ENCODE measurements around the gene MYL12B. TPM values are rescaled to one million over a fixed set of nuclear protein-coding genes. Genes with fewer than 3 reads are reported as not detected.

MYL12B gene
- total and polyA plus RNA-seq, 2 donors (not counting 3 experiments of a cell fraction or from before 2014, with no cell fraction given): 634 to 724 TPM

DNA sequence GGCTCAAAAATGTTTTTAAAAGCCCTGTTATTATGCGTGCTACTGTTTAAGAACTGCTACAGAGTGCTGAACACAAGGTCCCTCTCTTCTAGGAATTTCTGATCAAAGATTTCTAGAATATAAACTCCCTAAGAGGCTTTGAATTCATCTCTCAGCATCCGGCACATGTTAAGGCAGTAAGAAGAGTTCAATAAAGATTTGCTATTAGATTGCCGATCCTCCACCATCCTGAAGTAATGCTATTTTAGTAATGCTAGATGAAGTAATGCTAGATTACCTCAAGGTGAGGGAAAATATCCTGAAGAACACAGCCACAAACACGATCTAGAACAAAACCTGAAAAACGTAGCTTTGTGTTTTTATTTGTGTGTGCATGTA lies 949 bp upstream of the MYL12B start:
- FAIRE-seq (peak; percentile 24), DNase-seq (ENCODE audit: low read depth, low spot score) (no peak)
- no peak overlapping the region for H2AFZ ChIP-seq (ENCODE audit: low read depth, low read length)
- peaks cover 14 to 17% of the 10 kb centered on the region in 2 experiments for H3K36me3 ChIP-seq (ENCODE audit: control insufficient read depth in 2 of 2, extremely low read depth in 1 of 2, insufficient read depth in 2 of 2, low read length in 2 of 2)
- peaks cover 18% of the 10 kb centered on the region for H4K20me1 ChIP-seq (replicated peaks; ENCODE audit: control insufficient read depth, extremely low read depth, insufficient read depth, low read length)
- H3K27ac ChIP-seq (ENCODE audit: insufficient read depth, low read depth, low read length): peak overlapping the region; percentile 94
- H3K27me3 ChIP-seq (ENCODE audit: control insufficient read depth in 2 of 2, insufficient read depth in 2 of 2, low read length in 2 of 2): no peaks in the 10 kb centered on the region
- H3K79me2 ChIP-seq (ENCODE audit: control insufficient read depth, insufficient read depth, low read length): peaks cover 43% of the 10 kb centered on the region
- intact Hi-C loops (cut with micrococcal nuclease): loop anchor here (1.0 to 5.0 kb wide), 5 partner anchors 11 to 531 kb away; partner anchors contain the start of genes LPIN2 and TGIF1
- peaks cover 35% of the 10 kb centered on the region for H3K4me1 ChIP-seq (ENCODE audit: control insufficient read depth, extremely low read depth, insufficient read depth, low read length)
- peak overlapping the region; percentile 78 for H3K4me2 ChIP-seq (ENCODE audit: insufficient read depth, low read length)
- H3K4me3 ChIP-seq (replicated peaks in 1 of 3; ENCODE audit: insufficient read depth in 1 of 3, low read depth in 1 of 3, low read length in 3 of 3): peak overlapping the region; percentile 93 to 100 (median 97)
- peaks cover 3% of the 10 kb centered on the region for H3K9me1 ChIP-seq (replicated peaks; ENCODE audit: control insufficient read depth, extremely low read depth, insufficient read depth, low read length)
- dilution Hi-C loops (cut with MboI; ENCODE audit: extremely low pct_ligation_motif_present, low sequenced_read_pairs): loop anchor here (25.0 kb wide), 1 partner anchor 201 kb away; the partner anchor contains the start of gene TGIF1
- peak overlapping the region; percentile 100 for H3K9ac ChIP-seq (replicated peaks; ENCODE audit: extremely low read depth, insufficient read depth, low read length)
- H3K9me3 ChIP-seq (replicated peaks; ENCODE audit: control insufficient read depth, insufficient read depth, low read length): no peaks in the 10 kb centered on the region
- CTCF ChIA-PET: interaction anchor here (1.4 to 2.2 kb wide), 2 partner anchors 10 to 333 kb away, joined by 3 to 10 read pairs; no protein-coding TSS in a partner anchor
- no peak for TF ChIP-seq POLR2A (IDR thresholded peaks at IDR 0.05; ENCODE audit: low read depth, low read length)
- TF ChIP-seq POLR2AphosphoS5 (IDR thresholded peaks at IDR 0.05; ENCODE audit: insufficient read depth, low read depth, low read length): no peak
- no peak for TF ChIP-seq MYC (IDR thresholded peaks at IDR 0.05; ENCODE audit: low read depth, low read length)
- TF ChIP-seq JUN (IDR thresholded peaks at IDR 0.05; ENCODE audit: borderline replicate concordance, insufficient read depth, insufficient read length, low read depth): no peak
- no peak for TF ChIP-seq EZH2 (IDR thresholded peaks at IDR 0.05; ENCODE audit: borderline replicate concordance, low read depth, low read length, severe bottlenecking)
- no peak for TF ChIP-seq MAX (IDR thresholded peaks at IDR 0.05; ENCODE audit: insufficient read depth, insufficient read length)
- no peak for TF ChIP-seq CTCF (IDR thresholded peaks at IDR 0.05; ENCODE audit: extremely low read depth in 1 of 2, insufficient read depth in 1 of 2, low read depth in 1 of 2, low read length in 2 of 2)
- TF ChIP-seq GATA2 (IDR thresholded peaks at IDR 0.05; ENCODE audit: insufficient read depth, insufficient read length, low read depth, low read length): no peak
- TF ChIP-seq FOS (IDR thresholded peaks at IDR 0.05; ENCODE audit: borderline replicate concordance, insufficient read depth, low read length): no peak
- POLR2A ChIA-PET: interaction anchor here (0.6 to 1.4 kb wide), 4 partner anchors 9 to 333 kb away, joined by 3 to 6 read pairs (median 4); no protein-coding TSS in a partner anchor
- BruUV-seq (replicated peaks): no TSS peak

Measured in endothelial cell of umbilical vein (primary cell).